Activated T-helper 1 cell treated with anti-CD3 and anti-CD28 coated beads, Interleukin-2, amount 50 U/mL, for 16 hours (primary cell): ENCODE results near the gene SORCS1.

ENCODE experiments used
- DNase-seq, 2 donors: peaks; one replicate each; pipeline ENCODE4 v3.0.0-alpha.2; 2020; ENCODE audit warnings: low read depth in 1 of 2, low spot score in 1 of 2

The SORCS1 gene

DNA sequence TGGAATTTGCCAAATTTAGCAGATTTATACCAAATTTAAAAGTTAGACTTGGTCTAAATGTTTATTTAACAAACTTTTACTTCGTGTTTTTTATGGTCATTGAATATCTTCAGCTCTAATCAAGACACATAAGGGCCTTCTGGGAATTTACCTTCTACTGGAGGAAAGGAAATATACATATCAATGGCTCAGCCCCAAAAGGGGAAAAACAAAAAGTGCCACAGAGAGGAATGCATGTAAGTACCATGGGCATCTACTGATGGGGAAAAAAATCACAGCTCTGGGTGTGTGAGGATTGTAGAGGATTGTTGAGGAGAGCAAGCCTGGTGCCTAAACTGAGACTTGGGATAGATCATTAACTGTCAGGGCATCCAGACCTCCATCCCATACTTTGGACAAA, 260.3 kb downstream of the SORCS1 start:
- DNase-seq = no peak

GRCh38 chr10:106903180-106903579, 261.3 kb downstream of the SORCS1 start:
- no peak for DNase-seq

DNA sequence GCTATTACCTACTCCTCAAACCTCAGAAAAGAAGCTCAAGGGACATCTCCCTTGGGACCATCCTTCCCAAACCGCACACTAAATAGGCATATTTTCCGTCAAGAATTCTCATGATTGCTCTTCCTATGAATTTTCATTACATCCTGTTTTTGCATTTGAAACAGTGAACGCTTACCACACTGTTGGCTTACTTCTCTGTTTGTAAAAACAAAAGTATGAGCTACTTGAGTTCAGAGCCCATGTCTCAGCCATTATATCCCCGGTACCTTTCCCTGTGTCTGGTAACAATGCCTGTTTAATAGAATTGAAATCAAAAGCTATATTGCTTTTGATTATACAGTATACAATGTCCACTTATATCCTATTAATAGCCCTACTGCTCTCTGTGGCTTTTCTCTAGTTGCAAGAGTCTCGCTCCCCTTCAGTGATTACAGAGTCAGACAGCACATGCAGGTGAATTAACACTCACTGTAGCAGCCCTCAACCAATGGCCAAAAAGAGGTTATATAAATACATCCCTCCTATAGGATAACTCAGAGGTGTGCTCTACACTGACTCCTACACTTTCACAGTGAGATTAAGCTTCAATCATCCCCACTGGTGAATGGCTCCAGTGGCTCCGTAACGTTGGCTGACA, 264.4 kb downstream of the SORCS1 start:
- DNase-seq = no peak

DNA sequence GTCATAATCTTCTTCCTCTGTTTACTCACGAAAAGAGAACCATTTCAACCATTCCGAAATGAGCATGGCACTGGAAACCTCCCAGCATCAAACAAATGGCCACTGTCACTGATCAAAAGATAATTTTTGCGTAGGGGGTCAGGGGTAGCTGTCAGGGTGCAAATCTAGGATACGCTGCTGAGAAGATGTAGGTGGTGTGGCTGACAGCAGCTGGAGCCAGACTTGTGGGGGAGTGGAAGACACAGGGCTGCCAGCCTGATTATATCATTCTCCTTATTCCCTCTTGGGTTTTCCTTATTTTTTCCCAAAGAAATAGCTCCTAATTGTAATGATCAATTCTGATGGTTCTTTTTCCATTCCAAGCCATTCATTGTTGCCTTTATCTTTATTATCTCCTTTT, 266.1 kb downstream of the SORCS1 start:
- DNase-seq = no peak

DNA sequence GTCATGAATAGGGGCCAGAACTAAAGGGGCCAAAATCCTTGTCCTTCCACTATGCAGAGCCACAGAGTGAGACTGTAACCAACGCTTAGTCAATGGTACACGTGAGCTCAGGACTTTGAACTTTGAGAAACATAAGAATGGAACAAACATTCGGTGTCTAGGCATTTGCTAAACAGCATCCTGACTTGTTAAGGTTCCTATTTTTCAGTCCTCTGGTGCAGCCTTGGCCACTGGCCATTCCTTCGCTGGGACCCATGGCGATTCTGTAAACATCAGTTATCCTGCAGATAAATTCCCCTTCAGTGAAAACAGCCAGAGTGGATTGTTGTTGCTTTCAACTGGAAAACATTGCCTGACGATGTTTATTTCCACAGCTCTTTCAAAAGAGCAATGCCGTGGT, 266.8 kb downstream of the SORCS1 start:
- no peak for DNase-seq

GRCh38 chr10:106894692-106895091, 269.8 kb downstream of the SORCS1 start:
- no peak for DNase-seq

- no peak for DNase-seq
Measured at GRCh38 chr10:106877574-106877973, 286.9 kb downstream of the SORCS1 start.

DNA sequence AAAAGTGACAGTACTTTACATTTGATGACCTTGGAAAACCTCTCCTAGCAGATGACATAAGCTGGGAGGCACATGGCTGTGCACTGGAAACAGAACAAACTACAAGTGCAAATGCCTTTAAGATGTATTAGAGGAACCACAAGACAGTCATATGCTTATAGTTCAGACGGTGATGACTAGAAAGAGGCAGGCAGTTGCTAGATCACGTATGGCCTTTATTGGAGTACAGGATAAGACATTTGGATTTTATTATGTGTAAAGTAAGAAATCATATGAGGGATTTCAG, 290.0 kb downstream of the SORCS1 start:
- DNase-seq = no peak

GRCh38 chr10:106873770-106874603, 290.5 kb downstream of the SORCS1 start:
- DNase-seq = no peak

DNA sequence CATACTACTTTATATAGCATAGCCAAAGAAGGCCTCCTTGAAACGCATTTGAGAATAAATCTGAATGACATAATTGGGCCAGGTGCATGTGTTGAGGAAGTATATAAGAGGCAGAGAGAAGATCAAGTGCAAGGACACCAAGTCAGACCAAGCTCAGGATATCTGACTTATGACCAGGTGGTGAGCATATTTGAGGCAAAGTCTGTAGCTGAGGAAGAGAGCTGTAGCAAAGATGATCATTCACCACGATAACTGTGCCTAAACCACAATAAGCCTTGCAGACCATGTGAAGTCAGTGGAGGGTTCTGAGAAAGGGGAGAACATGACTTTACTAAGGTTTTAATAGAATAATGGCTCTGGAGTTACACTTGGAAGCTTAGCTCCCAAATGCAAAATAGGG, 292.3 kb downstream of the SORCS1 start:
- DNase-seq = no peak

DNA sequence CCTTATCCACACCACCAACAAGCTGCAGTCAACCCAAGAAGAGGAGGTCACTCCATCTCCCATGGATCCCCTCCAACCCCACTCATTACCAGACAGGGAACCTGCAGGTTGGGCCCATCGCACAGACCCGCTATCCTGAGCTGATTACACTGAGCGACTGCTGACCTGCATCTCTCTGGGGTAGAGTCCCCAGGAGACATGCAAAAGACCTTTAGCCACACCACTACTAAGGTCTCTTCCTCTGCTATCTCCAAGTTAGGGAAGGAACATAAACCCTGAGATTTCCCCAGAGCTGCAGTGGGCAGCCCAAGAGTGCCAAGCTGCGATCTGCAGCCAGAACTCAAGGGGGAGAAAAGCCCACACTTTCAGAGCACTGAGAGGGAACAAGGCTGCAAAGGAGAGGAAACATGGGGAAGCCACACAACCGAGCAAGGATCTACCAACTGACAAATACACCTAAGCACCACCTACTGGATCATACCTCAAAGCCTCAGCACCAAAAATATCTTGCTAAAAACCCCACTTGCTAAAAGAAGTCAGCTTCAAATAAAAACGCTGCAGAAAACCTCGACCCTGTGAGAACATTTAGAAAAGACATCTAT, 298.2 kb downstream of the SORCS1 start:
- DNase-seq = no peak

DNA sequence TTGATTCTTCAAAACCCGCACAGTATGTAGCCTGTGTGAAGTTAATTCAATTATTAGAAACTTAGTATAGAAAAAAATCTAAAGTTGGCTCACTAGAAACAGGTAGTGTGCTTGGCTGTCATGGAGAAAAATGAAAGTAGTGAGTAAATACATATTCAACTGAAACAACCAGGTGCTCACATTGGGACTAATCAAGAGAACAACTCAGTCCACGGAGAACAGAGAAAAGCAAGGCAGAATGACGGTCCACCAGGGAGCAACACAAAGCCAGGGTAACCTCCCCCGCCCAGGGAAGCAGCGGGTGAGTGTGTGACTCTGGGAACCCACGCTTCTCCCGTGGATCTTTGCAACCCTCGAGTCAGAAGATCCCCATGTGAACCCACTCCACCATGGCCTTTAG, 300.5 kb downstream of the SORCS1 start:
- no peak for DNase-seq

- DNase-seq = no peak
Measured at GRCh38 chr10:106863549-106863948, 301.0 kb downstream of the SORCS1 start.

DNA sequence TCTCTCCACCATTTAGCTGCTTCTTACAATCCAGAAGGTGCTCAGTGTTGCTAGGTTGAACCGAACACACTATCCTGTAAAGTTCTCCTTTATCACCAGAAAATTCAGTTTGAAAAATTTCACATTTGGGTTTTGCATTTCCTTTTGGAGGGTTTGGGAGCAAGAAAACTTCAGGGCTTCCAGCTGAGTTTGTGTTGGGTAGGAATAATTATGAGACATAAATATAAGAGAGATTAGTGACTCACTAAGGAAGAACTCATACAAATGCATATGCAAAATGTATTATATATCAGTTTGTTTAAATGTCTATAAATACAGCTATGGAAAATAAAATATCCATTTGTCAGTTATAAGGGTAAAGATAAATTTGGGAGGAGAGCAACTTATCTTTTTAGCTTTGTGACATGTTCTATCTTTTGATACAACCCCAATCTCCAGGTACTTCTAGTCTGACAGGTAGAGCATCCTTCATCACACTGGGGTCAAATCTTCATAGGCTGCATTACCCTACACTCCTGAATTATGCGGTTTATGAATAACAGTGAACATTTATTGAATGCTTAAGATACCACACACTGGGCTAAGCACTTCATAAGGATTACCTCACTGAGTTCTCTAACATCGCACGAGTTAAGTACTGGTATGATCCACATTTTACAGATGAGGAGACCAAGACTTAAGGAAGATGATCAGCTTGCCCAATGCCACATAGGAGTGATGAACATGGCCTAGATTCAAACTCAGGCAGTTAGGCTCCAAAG, 304.4 kb downstream of the SORCS1 start:
- DNase-seq = no peak

- no peak for DNase-seq
Measured at GRCh38 chr10:106857728-106858127, 306.8 kb downstream of the SORCS1 start.

DNA sequence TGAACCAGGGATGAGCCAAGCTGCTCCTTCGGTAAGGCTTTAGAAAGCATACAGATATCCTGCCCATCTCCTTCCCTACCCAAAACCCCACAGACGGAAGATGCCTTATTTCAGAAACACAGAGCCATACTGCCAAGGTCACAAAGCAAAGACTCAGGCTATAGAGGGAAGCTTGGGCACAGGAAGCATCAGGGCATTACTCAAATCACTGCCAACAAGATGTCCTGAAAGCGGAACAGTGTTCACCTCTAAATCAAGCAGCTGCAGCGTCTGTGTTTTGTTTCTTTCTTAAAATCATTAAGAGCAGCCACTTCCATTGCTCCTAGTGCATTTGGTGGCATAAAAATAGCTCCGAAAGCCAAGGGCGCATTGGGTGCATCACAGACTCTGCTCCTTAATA, 307.3 kb downstream of the SORCS1 start:
- DNase-seq = no peak

GRCh38 chr10:106836933-106837663, 327.4 kb downstream of the SORCS1 start:
- no peak for DNase-seq

GRCh38 chr10:106832846-106833245, 331.7 kb downstream of the SORCS1 start:
- DNase-seq = no peak

GRCh38 chr10:106830471-106830870, 334.0 kb downstream of the SORCS1 start:
- DNase-seq = no peak

DNA sequence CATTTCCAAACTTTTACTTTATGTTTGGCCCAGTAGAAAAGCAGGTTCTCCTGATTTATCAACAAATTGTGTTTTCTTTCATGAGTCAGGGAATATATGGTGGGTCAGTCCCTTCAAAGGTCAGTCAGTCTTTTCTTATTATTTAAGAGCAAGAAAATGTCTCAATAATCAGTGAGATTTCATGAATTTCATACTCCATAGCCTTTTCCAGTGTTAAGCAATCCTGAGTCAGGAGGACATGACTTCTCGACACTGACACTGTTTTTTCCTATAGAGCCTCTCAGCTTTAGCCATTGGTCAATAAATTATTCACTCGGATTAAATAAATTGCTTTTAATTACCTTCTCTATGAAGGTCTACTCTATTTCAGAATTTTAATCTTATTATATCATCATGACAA, 334.5 kb downstream of the SORCS1 start:
- DNase-seq = no peak

- DNase-seq = no peak
Measured at GRCh38 chr10:106826716-106827115, 337.8 kb downstream of the SORCS1 start.
